Esophagus (tissue), 2 donors: ENCODE measurements around the gene PDS5A. TPM values are rescaled to one million over a fixed set of nuclear protein-coding genes. Genes with fewer than 3 reads are reported as not detected.
"Not testable (repeated sequence)": the region's sequence is repeated elsewhere in the genome, so short reads cannot be mapped to it uniquely, and the experiment has no call there.

Source experiments
- H3K27ac ChIP-seq, 2 donors: one replicate each; pipeline ENCODE4 v1.5.1; 2013; ENCODE audit warnings: low read depth in 2 of 2, mild to moderate bottlenecking in 2 of 2, inconsistent platforms in 1 of 2, low read length in 1 of 2, moderate library complexity in 1 of 2
- H3K27me3 ChIP-seq, 2 donors: one replicate each; pipeline ENCODE4 v1.6.1; 2013; ENCODE audit warnings: low read length in 2 of 2, control low read depth in 1 of 2, mild to moderate bottlenecking in 1 of 2; ENCODE audit not compliant: insufficient read depth in 2 of 2, control insufficient read depth in 1 of 2
- H3K36me3 ChIP-seq, 2 donors: one replicate each; pipeline ENCODE4 v1.6.1; 2013; ENCODE audit warnings: low read length in 1 of 2; ENCODE audit not compliant: control insufficient read depth in 2 of 2, insufficient read depth in 2 of 2
- H3K4me1 ChIP-seq, 2 donors: one replicate each; pipeline ENCODE4 v1.6.1; 2013; ENCODE audit warnings: low read length in 1 of 2; ENCODE audit not compliant: control insufficient read depth in 2 of 2, insufficient read depth in 2 of 2
- H3K4me3 ChIP-seq, 2 donors: one replicate each; pipeline ENCODE4 v1.5.1; 2013; ENCODE audit warnings: low read length in 2 of 2, mild to moderate bottlenecking in 2 of 2, low read depth in 1 of 2, moderate library complexity in 1 of 2
- H3K9me3 ChIP-seq, 2 donors: one replicate each; pipeline ENCODE4 v1.6.1; 2013; ENCODE audit warnings: mild to moderate bottlenecking in 2 of 2, low read depth in 1 of 2, low read length in 1 of 2, moderate library complexity in 1 of 2; ENCODE audit not compliant: control insufficient read depth in 2 of 2, insufficient read depth in 1 of 2
- WGBS, 2 donors: extraction: QIAGEN DNeasy Blood & Tissue Kit; methylation state at CpG; one replicate each; pipeline ENCODE4 v1.1.7; 2013; 5-methylcytosine and 5-hydroxymethylcytosine counted together
- polyA plus RNA-seq, 2 donors: library from polyadenylated mRNA; stranded (reverse); fragments of 200-250 nt; gene quantifications; one replicate each; pipeline ENCODE4 v1.2.3, GENCODE V29; 2013
- donor health status: healthy with polysubstance abuse.
- donor health status: Bipolar disorder and iron deficiency.

The PDS5A gene
- polyA plus RNA-seq, 2 donors, result 16.8 to 17.0 TPM

DNA sequence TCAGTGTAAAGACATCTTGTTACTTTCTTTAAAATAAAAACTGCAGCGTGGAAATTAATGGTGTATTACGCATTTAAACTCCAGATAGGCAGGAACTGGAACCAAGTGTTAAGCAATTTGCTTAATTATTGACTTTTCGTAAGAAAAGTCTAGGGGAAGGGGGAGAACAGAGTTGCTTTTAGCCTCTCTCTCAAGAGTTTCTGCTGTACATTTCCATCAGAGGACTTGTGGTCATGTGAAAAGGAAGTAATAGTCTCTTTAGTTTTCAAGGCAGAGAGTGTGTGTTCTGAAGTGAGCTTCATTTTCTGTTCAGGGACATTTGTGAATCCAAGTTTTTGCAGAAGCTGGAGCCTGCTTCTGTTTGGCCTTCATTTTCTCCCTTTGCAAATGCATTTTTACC lies 152.6 kb downstream of the PDS5A start:
- H3K4me1 ChIP-seq, result no peaks in the 10 kb centered on the region
- WGBS, 2 donors, result 94 to 96% methylated on average over 3 of the region's 3 CpGs
- no peaks in the 10 kb centered on the region for H3K9me3 ChIP-seq
- H3K27me3 ChIP-seq, result no peaks in the 10 kb centered on the region
- H3K27ac ChIP-seq, result no peak overlapping the region
- H3K36me3 ChIP-seq, result peaks cover 0 to 2% of the 10 kb centered on the region in 2 donors
- H3K4me3 ChIP-seq, result no peak overlapping the region

DNA sequence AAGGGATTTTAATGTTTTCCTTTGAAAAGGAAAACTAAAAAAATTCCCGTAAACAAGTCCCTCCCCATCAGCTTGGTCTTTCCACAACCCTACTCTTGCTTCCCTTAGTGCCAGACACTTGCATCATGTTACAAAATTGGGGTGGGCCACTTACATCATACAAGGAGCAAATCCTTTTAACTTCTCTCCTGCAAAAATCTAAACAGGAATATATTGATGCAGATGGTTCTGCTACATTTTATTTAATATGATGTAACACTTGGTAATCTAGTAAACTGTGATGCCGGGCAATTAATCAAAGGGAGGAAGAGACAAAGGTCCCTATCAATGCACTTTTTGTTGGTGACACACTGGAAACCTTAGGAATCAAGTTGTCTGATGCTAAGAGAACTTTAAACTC lies 154.5 kb downstream of the PDS5A start:
- no peaks in the 10 kb centered on the region for H3K27me3 ChIP-seq
- H3K4me1 ChIP-seq, result no peaks in the 10 kb centered on the region
- 79% methylated on average over 2 of the region's 2 CpGs for WGBS, 2 donors
- H3K4me3 ChIP-seq, result no peak overlapping the region
- H3K36me3 ChIP-seq, result peaks cover 0 to 4% of the 10 kb centered on the region in 2 donors
- H3K27ac ChIP-seq, result no peak overlapping the region
- H3K9me3 ChIP-seq, result no peaks in the 10 kb centered on the region

DNA sequence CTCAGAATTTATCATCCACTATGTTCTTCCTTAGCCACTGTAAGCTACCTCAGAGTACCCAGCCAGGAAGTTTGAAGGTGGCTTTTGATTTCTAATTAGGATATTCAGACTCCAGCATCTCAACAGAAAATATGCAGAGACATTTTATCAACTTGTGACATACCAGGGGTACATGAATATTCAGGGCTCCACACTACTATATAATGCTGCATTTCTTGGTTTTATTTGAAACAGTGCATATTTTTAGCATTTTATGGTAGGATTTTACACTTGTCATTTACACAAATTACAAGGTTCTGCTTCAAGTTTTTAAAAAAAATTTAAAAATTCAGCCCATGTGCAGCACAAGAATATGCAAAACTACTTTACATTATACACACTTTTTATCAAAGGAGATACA lies 155.0 kb downstream of the PDS5A start:
- Histone ChIP-seq H3K4me3 (no peak overlapping the region), H3K4me1 (no peaks in the 10 kb centered on the region), H3K27me3 (no peaks in the 10 kb centered on the region), H3K9me3 (no peaks in the 10 kb centered on the region), H3K36me3 (peaks cover 0 to 4% of the 10 kb centered on the region in 2 donors), H3K27ac (no peak overlapping the region)

DNA sequence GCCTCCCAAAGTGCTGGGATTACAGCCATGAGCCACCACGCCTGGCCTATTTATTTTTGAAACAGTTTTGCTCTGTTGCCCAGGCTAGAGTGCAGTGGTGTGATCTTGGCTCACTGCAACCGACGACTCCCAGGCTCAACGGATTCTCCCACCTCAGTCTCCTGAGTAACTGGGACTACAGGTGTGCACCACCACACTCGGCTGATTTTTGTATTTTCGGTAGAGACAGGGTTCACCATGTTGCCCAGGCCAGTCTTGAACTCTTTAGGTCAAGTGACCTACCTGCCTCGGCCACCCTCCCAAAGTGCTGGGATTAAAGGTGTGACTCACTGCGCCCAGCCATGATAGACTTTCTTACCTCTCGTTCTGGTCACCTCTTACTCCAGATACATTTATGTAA lies 155.8 kb downstream of the PDS5A start:
- WGBS, 2 donors, result 96 to 98% methylated on average over 9 of the region's 9 CpGs
- Histone ChIP-seq H3K4me1 (no peaks in the 10 kb centered on the region), H3K36me3 (peaks cover 0 to 4% of the 10 kb centered on the region in 2 donors), H3K9me3 (no peaks in the 10 kb centered on the region), H3K27ac (no peak overlapping the region), H3K4me3 (no peak overlapping the region), H3K27me3 (no peaks in the 10 kb centered on the region)

DNA sequence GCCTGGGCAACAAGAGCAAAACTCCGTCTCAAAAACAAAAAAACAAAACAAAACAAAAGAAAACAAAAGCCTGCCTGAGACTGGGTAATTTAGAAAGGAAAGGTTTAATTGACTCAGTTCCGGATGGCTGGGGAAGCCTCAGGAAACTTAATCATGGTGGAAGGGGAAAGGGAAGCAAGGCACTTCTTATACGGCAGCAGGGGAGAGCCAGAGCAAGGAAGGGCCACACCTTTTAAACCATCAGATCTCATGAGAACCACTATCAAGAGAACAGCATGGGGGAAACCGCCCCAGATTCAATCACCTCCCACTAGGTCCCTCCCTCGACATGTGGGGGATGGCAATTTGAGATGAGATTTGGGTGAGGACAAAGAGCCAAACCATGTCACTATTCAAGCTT lies 157.5 kb downstream of the PDS5A start:
- Histone ChIP-seq H3K36me3 (peaks cover 0 to 4% of the 10 kb centered on the region in 2 donors), H3K9me3 (no peaks in the 10 kb centered on the region), H3K27me3 (no peaks in the 10 kb centered on the region), H3K27ac (no peak overlapping the region), H3K4me1 (peaks cover 0 to 2% of the 10 kb centered on the region in 2 donors), H3K4me3 (no peak overlapping the region)
- 77% methylated on average over 5 of the region's 5 CpGs for WGBS, 2 donors

DNA sequence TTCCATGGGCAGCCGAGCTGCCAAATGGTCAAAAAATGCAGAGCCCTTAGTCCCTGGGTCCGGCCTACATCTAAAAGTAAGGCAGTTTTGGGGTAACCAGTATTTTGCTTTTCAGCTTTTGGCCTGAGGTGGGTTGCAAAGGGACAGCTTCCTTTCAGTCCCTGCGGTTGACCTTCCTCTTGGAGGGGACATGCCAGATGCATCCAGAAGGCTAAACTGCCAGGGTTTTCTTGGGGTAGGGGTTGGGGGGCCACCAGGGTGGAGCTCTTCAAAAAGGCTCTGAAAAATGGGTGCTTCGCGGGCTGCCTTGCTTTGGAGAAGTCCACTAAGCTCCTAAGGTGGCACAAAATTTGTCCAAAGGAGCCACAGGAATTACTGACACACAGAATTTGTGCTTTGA lies 159.1 kb downstream of the PDS5A start:
- 91 to 96% methylated on average over 5 of the region's 5 CpGs for WGBS, 2 donors
- H3K4me3 ChIP-seq, result no peak overlapping the region
- H3K27ac ChIP-seq, result no peak overlapping the region
- no peaks in the 10 kb centered on the region for H3K27me3 ChIP-seq
- no peaks in the 10 kb centered on the region for H3K9me3 ChIP-seq
- peaks cover 0 to 3% of the 10 kb centered on the region in 2 donors for H3K36me3 ChIP-seq
- H3K4me1 ChIP-seq, result peaks cover 0 to 2% of the 10 kb centered on the region in 2 donors

DNA sequence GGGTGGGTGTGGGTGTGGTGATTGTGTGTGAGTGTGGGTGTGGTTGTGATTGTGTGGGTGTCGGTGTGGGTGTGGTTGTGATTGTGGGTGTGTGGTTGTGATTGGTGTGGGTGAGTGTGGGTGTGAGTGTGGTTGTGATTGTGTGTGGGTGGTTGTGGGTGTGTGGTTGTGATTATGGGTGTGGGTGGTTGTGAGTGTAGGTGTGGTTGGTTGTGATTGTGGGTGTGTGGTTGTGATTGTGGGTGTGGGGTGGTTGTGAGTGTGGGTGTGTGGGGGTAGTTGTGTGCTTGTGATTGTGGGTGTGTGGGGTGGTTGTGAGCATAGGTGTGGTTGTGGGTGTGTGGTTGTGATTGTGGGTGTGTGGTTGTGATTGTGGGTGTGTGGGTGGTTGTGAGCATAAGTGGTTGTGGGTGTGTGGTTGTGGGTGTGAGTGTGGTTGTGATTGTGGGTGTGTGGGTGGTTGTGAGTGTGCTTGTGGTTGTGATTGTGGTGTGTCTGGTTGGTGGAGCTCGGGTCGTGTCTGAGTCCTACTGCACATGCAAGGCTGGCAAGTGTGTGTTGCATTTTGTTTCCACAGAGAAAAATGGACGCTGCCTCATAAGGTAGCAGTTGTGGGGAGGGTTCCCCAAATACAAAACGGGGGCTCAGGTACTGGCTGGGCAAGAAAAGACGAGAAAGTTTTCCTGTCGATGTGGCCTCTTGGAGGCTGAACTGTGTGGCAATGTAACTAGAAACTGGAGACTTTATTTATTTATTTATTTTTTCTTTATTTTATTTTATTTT lies 163.1 kb downstream of the PDS5A start:
- H3K9me3 ChIP-seq, result no peaks in the 10 kb centered on the region
- 76 to 83% methylated on average over 7 of the region's 7 CpGs for whole genome bisulfite sequencing, 2 donors
- H3K4me3 ChIP-seq, result no peak overlapping the region
- H3K27me3 ChIP-seq, result no peaks in the 10 kb centered on the region
- peaks cover 0 to 2% of the 10 kb centered on the region in 2 donors for H3K4me1 ChIP-seq
- H3K27ac ChIP-seq, result no peak overlapping the region
- H3K36me3 ChIP-seq, result peaks cover 0 to 3% of the 10 kb centered on the region in 2 donors

DNA sequence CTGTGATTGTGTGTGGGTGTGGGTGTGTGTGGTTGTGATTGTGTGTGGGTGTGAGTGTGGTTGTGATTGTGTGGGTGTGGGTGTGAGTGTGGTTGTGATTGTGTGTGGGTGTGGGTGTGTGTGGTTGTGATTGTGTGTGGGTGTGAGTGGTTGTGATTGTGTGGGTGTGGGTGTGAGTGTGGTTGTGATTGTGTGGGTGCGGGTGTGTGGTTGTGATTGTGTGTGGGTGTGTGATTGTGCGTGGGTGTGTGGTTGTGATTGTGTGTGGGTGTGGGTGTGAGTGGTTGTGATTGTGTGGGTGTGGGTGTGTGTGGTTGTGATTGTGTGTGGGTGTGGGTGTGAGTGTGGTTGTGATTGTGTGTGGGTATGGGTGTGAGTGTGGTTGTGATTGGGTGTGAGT lies 163.9 kb downstream of the PDS5A start:
- H3K9me3 ChIP-seq, result not testable (repeated sequence)
- 31 to 33% methylated on average over 2 of the region's 2 CpGs for WGBS, 2 donors

DNA sequence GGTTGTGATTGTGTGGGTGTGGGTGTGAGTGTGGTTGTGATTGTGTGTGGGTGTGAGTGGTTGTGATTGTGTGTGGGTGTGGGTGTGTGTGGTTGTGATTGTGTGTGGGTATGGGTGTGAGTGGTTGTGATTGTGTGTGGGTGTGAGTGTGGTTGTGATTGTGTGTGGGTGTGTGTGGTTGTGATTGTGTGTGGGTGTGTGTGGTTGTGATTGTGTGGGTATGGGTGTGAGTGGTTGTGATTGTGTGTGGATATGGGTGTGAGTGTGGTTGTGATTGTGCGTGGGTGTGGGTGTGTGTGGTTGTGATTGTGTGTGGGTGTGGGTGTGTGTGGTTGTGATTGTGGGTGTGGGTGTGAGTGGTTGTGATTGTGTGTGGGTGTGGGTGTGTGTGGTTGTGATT lies 164.7 kb downstream of the PDS5A start:
- 0% methylated on average over 1 of the region's 1 CpG; no CpG with 5 or more reads in 1 of the 2 donors for WGBS, 2 donors
- H3K27ac ChIP-seq, H3K9me3 ChIP-seq, H3K4me3 ChIP-seq, H3K27me3 ChIP-seq, H3K4me1 ChIP-seq, H3K36me3 ChIP-seq: not testable (repeated sequence)

More for the DNA sequence above, 163.9 kb downstream of the PDS5A start:
- H3K36me3 ChIP-seq, H3K4me1 ChIP-seq, H3K27ac ChIP-seq, H3K27me3 ChIP-seq, H3K4me3 ChIP-seq: not testable (repeated sequence)

DNA sequence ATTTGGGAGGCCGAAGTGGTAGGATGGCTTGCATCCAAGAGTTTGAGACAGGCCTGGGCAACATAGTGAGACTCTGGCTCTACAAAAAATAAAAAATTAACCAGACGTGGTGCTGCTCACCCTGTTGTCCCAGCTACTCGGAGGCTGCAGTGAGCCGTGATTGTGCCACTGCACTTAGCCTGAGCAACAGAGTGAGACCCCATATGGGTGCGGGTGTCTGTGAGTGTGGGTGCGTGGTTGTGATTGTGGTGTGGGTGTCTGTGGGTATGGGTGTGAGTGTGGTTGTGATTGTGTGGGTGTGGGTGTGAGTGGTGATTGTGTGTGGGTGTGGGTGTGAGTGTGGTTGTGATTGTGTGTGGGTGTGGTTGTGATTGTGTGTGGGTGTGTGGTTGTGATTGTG lies 165.2 kb downstream of the PDS5A start:
- 56 to 61% methylated on average over 6 of the region's 6 CpGs for WGBS, 2 donors
- no peaks in the 10 kb centered on the region for H3K27me3 ChIP-seq
- no peak overlapping the region for H3K4me3 ChIP-seq
- H3K36me3 ChIP-seq, result no peaks in the 10 kb centered on the region
- H3K27ac ChIP-seq, result no peak overlapping the region
- no peaks in the 10 kb centered on the region for H3K9me3 ChIP-seq
- H3K4me1 ChIP-seq, result peaks cover 0 to 2% of the 10 kb centered on the region in 2 donors
